HG02943 (cell line): Measurements from ENCODE around the gene PACRG.

ENCODE experiments used
- ATAC-seq: cut with Tn5 transposase; IDR thresholded peaks from one replicate; pipeline ENCODE4 v1.9.1; 2021; ENCODE audit warnings: mild to moderate bottlenecking, low read depth, moderate library complexity; ENCODE audit not compliant: unreplicated experiment

Gene PACRG

DNA sequence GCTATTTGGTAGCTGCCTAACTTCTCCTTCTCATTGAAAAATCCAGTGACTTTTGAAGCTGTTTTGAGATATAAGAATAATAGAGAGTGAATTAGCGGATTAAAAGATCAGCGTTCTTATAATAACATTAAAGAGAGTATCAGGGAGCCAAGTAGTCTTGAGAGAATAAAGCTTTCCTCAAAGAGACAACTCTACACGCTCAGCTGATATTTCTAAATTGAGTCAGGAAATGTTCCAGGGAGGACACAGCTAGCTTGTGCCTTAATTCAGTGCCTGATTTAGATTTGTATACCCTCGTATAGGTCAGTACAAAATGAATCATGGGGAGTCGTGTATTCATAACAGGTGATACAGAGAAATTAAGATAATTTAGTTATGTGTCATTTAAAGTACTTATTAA, 611.7 kb downstream of the PACRG start:
- ATAC-seq = no peak

DNA sequence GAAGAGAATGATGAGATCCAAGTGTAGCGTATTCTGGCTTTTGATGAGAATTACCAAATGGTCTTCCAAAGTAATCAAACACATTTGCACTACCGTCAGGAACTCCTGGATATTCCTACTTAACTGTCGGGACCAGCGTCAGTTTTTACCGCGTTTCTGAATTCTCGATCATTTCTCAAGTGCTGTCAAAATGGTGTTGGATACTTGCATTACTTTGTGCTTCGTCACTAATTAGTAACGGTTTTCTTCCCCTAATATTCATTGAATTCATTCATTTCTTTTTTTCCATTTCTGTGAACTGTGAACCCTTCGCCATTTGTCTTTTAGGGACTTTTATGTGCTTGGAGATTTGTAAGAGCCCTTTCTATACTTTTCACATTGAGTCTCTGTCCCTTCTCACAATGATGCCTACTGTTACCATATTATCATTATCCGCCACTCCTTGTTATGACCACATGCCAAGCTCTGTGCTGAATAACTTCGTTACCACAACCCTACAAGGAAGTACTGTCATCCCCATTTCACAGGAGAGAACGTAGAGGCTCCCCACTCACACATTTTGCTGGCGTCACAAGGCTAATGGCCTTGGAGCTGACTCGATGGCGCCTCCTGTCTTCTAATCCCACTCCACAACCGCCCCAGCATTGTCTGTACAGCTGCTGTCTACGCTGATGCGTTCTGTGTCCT, 612.6 kb downstream of the PACRG start:
- ATAC-seq = no peak

DNA sequence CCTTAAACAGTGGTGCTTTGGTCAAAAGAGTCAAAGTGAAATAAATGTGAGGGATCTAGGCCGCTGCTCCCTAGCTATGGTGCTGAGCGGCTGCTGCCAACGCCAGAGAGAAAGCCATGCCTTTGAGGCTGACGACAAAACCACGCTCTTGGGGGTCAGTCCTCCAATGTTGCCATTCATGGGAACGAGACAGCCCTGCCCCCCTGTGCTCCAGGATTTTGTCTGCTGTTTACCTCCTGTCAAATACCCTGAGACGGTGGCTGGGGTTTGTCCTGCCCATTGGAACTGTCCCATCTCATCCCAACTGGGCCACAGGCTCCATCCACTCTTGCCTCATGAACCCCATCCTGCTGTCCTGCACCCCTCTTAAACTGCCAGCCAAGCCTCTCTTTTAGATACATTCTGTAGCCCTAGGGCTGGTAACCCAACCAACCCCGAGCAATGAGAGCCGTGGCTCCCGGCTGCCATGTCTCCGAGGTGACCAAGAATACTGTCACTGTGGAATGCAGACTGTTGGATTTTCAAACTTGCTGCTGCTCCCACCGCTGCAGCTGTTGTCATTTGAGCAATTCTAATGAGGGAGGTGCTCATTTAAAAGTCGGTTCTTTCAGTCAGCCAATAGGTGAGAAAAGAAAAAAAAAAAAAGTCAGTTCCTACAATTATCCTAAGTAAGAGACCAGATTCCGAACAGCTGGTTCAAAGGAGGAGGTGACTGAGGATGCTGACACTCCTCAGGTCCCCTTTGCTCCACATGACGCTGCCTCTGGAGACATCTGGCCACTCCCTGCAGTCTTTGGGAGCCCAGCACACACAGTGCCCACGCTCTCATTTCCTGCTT, 613.7 kb downstream of the PACRG start:
- no peak for ATAC-seq

DNA sequence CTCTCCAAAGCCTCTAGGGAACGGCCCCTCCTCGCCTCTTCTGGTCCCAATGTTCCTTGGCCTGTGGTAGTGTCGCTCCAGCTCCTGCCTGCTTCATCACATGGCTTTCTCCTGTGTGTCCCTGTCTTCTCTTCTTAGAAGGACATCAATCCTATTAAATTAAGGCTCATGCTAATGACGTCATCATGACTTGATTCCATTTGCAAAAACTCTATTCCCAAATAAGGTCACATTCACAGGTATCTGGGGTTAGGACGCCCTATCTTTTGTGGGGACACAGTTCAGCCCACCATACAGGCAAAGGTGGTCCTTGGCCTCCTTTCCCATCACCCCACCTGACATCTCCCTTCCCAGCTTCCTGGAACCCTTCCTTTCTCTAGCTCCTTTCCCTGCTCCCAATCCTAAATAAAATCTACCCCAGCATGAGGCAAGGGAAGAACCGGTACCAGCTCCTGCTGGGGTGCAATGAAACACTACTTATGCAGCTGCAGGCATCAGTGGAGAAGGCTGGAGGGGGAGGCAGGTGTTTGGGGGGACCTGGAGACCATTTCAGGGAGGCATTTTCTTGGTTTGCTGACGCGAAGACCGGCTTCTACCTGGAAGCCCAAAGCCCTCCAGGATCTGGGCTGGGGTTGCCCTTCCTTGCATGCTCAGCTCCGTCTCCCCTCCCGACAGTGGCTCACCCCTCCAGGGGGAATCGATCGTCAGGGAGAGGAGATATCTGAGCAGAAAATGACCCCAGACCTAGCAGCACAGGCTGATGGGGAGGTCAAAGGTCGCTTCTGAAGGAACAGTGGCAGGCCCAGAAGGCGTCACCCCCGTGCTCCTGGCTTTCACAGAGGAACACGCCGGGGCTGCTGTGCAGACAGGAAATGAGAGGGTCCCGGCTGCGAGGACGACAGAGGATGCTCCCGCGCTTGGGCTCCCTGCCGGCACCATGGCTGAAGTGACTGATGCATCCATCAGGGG, 615.1 kb downstream of the PACRG start:
- ATAC-seq = no peak

DNA sequence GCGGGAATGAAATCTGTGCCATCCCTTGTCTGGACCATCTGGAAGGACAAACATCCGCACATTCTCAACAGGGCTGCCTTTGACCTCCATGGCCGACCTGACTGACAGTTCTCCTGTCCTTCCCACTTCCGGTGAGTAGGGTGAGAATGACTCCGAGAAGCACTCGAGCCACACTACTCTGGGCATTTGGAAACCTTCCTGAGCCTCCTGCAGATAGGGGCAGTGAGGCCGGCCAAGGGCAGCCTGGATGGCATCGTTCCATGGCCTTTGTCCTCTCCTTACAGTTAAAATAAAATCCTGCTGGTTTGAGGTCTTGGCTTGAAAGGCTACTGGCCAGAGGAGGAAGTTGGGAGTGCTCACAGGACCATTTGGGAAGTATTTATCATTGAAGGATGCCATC, 615.8 kb downstream of the PACRG start:
- ATAC-seq = no peak

DNA sequence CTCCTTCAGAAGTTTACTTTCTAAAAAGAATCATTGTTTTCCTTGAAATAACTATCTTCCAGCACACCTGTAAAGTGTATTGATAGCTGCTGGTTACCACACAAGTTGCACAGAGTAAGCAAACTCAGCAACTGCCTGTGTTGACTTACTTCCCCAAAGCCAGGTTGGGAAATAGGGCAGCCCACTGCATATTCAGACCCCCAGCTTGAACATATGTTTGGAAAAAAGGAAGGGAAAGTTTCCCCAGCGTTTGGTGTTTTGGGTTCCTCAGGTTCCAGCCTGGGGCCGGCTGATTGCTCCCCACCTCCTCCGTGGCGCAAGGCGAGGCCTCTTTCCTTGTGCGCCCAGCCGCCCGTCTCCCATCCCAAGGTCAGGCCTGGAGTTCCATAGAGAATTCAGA, 616.6 kb downstream of the PACRG start:
- no peak for ATAC-seq

DNA sequence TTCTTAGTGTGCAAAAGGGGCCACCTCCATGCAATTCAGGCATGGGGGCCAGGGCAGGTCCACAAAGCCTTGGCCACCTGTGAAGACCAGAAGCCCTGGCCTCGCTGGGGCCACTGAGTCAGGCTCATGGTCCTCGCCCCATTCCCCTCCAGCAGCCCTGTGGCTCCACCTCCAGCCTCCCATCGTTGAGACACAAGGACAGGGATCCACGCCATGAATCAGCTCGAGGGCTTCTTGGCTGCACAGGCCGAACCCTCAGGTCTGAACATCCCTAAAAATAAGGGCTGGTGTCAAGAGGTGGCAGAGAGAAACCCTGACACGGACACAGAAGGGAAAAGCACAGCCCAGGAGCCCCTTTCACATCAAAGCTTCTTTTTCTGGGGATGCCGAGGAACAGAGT, 618.2 kb downstream of the PACRG start:
- no peak for ATAC-seq

DNA sequence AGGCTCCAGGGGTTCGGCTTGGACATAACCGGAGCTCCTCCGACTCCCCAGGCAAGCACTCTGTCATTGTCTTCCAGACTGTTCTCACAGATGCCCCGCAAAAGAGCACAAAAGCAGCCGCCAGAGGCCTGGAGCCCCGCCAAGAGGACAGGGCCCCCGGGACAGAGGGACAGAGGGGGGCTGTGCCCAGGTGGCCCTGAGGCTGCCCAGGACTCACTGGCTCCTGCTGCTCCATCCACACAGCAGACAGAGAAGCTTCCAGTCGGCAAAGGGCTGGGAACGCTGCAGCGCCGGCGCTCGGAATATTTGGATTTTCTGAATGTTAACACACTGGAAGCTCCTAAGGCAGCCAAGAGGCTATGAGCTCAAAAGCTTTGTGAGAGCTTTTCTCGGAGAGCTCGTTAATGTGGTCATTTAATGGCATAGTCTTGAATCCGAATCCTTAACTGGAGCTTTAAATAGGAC, 618.8 kb downstream of the PACRG start:
- ATAC-seq = no peak

DNA sequence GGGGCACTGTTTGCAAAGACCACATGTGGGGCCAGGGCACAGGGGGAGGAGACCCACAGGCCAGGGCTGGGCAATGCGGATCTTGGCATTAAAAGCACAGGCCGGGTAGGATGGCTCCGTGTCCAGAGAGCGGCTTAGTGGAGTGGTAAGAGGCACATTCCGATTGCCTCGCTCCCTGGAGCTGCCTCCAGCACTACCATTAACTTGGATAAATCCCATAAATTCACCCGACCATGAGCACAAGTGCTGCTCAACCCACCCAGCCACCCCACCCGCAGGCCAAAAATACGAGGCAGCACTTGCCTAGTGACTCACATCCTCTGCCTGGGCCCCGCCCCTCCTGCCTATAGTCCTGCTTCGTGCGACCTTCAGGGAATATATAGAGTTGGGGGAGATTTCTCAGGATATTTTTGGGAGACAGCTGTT, 619.3 kb downstream of the PACRG start:
- no peak for ATAC-seq

DNA sequence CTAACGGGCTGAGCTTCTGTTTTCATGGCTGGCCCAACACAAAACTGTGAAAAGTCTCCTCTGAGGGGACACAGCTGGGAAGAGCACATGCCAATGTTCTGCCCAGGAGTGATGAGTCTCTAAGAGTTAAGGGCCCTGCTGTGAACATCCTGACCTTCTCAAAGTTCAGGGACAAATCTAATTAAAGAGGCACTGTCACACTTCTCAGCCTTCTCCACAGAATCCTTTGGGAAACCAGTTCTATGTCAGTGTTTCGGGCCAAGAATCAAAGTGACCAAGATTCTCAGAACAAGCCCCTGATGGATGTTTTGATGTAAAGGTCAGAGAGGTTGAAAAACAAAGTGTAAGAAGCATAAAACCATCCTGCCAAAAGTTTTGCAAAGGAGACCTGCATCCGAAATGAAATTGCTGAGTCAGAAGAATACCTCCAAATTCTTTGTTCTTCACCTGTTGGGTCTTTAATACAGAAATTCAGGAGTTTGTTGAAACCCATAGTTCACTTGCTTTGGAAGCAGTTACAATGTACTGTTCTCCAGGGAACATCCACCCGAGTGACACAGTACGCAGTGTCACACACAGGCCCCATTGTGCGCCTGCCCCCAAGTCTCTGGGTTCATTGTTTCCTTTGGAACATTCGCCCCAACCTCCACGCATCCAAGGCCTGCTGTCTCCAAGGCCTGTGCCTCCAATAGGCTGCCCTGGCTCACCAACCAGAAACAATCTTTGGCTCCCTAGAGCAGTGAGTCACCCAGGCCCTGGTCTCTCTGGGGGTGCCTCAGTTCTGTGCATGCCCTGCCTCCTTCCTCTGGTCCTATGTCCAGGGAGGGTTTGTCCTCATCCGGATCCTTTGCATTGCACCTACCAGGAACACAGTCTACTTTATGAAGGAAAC, 621.3 kb downstream of the PACRG start:
- ATAC-seq = no peak

DNA sequence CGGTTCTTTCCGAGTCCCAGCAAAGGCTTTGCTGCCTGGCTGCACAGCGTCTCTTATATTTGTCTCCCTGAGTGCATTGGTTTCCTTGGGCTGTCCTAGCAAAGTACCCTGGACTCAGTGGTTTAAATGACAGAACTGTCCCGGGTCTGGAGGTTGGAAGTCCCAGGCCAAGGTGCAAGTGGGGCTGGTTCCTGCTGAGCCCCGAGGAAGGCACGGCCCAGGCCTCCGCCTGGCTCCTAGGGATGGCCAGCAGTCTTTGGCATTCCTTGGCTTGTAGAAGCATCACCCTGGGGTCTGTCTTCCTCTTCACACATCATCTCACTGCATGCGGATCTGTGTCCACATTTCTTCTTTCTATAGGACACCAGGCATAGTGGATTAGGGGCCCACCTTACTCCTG, 621.9 kb downstream of the PACRG start:
- ATAC-seq = no peak

DNA sequence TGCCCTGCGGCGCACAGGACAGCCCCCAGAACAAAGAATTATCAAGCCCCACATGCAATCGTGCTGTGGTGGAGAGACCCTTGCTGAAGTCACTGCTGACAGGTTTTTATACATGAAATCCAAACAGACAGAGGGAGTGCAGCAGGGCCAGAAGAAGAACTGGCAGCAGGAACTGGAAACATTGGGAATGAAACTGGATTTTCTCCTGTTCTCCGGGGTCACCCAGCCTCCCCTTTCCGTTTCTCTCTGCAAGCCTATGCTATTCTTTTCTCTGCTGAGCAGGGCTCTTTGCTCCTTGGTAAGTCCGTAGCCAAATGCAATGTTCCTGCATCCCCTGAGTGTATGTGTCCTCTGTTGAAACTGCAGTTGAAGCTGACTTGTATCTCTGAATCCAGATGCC, 623.2 kb downstream of the PACRG start:
- no peak for ATAC-seq

DNA sequence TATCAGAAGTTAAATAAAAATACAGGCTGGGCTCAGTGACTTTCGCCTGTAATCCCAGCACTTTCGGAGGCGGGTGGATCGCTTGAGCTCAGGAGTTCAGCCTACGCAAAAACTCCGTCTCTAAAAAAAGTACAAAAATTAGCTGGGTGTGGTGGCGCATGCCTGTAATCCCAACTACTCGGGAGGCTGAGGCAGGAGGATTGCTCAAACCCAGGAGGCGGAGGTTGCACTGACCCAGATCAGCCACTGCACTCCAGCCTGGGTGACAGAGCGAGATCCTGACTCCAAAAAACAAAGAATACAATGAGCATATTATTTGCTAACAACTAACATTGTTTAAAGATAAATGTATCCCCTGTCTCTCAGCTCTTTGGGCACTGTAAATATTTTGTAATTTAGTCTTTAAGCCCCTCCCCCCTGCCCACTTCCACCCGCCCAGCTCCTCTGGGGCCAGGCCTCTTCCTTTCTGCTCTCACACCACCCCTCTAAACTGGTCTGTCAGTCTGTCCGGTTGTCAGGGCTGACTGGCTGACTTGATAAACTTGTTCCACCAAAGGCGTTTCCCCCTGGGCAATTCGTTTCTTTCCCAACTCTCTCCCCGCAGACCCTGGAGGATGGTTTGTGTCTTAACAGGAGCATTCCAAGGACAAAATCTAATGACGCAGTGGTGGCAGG, 624.4 kb downstream of the PACRG start:
- ATAC-seq = no peak

DNA sequence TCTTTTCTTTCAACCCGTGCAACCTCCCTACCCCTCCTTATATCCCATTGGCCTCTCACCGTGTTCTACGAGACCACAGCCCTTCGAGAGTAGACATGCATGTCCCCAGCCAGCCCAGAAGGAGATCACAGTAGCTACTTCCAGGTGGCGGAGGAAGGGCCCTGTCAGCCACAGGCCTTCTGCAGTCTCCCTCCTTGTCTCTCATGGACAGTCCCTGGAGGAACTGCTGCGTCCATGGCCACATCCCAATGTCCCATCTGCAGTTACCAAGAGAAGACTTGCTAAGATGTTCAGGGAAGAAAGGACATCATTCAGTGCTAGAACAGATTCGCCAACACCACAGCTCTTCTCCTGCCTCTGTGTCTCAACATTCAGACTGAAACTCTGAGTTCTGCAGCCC, 625.2 kb downstream of the PACRG start:
- no peak for ATAC-seq

DNA sequence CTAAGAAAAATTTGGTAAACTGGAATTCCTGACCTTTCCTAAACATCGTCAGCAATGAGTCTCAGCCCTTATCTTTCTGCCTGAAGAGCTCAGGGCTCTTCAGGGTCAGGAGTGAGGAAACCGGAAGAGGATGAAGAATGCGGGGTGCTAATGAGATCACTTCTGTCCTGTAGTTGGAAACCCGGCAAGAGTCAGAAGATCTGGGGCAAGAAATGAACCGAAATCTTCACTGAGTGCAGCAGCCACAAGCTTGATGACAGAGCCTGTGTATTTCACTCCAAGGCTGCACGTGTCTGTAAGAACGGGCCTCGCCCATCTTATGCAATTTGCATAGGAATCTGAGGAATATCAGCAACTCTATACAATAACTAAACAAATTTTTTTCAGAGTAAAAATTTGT, 626.3 kb downstream of the PACRG start:
- no peak for ATAC-seq

DNA sequence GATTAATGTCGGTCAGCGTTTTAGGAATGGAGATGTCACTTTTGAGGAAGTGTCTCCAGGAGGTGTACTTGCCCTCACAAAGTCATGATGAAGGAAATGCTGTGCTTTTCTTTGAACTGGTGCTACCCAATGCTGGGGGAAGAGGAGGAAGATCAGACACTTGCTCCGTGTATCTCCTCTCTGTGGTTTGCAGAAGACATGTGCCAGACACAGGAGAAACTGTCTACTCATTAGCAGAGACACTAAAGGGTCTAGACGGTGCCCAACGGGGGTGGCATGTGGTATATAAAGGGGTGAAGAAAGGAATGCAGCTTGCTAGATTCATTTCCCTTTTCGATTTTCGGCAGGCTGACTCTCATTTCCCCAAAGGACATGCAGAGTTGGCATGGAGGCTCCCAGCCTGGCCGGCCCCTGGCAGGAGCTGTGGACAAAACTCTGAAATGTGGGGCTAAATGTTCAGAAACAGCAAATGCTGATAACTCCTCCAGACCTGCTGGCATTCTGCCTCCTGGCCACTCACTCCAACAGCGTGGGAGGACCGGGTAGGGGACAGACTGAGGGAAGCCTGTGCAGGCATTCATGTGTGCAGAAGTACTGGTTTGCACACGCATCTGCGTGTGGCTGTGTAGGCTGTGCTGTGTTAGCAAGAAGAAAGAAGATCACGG, 627.1 kb downstream of the PACRG start:
- no peak for ATAC-seq

DNA sequence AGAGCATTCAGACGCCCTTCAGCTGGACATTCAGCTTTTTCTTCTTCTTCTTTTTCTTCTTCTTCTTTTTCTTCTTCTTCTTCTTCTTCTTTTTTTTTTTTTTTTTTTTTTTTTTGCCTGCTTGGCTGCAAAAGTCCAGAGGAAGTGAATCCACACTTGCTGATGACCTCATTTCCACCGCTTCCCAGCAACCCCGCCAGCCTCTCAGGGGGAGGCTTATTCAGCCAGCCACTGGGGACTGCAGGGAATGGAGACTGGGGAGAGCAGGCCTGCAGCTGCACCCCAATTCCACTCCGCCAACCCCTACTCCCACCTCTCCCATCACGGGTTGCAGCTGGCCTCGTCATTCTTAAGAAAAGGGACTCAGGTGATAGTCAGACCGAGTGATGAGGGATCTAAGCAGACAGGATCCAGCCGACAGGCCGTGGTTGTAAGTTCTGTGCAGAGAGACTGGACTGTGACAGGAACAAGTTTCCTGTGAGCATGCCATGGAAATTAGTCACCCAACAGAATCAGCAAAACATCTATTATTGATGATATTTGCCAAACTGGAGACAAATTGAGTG, 627.7 kb downstream of the PACRG start:
- ATAC-seq = no peak

DNA sequence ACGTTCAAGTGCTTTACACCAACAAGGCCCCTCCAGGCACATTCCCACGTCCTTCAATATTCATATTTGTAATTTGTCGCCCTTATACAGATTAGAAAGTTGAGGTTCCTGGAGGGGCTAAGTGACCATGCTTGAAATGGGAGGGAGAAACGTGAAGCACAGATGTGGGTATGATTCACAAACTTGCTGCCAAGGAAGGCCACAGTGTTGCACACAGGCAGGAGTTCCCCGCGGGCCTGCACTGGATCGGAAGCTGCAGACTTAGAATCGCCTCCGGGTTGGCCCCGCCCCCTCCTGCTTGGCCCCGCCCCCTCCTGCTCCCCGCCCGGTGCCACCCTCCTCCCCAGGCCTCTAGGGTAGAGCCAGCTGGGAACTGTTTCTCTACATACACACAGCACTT, 628.5 kb downstream of the PACRG start:
- no peak for ATAC-seq
